Spleen (tissue), 7 donors: ENCODE results near the gene RAI14.

Experiments
- POLR2A ChIP-seq, 3 donors: fragments of 450-650 bp; IDR thresholded peaks; one replicate each; pipeline ENCODE4 v1.5.1; 2017; ENCODE audit warnings: antibody characterized with exemption in 3 of 3, mild to moderate bottlenecking in 1 of 3
- POLR2AphosphoS5 ChIP-seq, 3 donors: sonication (generic); formaldehyde crosslinking; IDR thresholded peaks; one replicate each; pipeline ENCODE4 v1.5.1; 2017; ENCODE audit warnings: antibody characterized with exemption in 3 of 3
- TF ChIP-seq, protein P1 (sequence below), 11 experiments: fragments of 200-600 bp in 7 of 11; fragments of 450-650 bp in 4 of 11; sonication (generic) in 4 of 11; IDR thresholded peaks in 8 of 11; conservative IDR thresholded peaks in 3 of 11; 1 replicate in 7 of 11; 2 replicates in 4 of 11; pipeline versions ENCODE4 v1.4.0 to v1.8.0; 2016 to 2021; ENCODE audit warnings: antibody characterized with exemption in 11 of 11, inconsistent platforms in 4 of 11, mild to moderate bottlenecking in 1 of 11
- donor health status: DM: no; HTN: no; CAD: no; lungs with moderate emphysema.
- donor health status: DM: no; HTN: no; CAD: no.
- donor health status: DM: no; HTN: no; CAD: no.

DNA sequence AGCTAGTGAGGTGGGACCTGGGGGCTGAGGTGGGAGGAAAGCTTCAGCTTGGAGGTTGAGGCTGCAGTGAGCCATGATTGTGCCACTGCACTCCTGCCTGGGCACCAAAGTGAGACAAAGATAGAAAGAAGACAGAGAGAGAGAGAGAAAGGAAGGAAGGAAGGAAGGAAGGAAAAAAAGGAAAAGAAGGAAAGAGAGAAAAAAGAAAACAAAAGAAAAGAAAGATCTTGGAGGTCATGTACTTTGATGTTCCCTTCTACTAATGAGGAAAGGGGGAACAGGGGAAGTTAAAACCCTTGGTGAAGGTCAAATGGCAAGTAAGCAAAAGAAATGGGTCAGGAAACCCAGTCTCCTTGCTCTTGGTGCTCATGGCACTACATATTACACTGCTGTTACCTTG lies 2.4 kb upstream of the RAI14 start:
- TF ChIP-seq, protein P1, sequence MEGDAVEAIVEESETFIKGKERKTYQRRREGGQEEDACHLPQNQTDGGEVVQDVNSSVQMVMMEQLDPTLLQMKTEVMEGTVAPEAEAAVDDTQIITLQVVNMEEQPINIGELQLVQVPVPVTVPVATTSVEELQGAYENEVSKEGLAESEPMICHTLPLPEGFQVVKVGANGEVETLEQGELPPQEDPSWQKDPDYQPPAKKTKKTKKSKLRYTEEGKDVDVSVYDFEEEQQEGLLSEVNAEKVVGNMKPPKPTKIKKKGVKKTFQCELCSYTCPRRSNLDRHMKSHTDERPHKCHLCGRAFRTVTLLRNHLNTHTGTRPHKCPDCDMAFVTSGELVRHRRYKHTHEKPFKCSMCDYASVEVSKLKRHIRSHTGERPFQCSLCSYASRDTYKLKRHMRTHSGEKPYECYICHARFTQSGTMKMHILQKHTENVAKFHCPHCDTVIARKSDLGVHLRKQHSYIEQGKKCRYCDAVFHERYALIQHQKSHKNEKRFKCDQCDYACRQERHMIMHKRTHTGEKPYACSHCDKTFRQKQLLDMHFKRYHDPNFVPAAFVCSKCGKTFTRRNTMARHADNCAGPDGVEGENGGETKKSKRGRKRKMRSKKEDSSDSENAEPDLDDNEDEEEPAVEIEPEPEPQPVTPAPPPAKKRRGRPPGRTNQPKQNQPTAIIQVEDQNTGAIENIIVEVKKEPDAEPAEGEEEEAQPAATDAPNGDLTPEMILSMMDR (IDR thresholded peaks at IDR 0.05 in 8 of 11, conservative IDR thresholded peaks at IDR 0.05 in 3 of 11), result no peak
- TF ChIP-seq POLR2A (IDR thresholded peaks at IDR 0.05) (no peak), POLR2AphosphoS5 (IDR thresholded peaks at IDR 0.05) (no peak)
